SW480 (cell line): Measurements from ENCODE around the gene SFXN3.

ENCODE experiments used
- DNase-seq: peaks from one replicate; pipeline ENCODE4 v3.0.0-alpha.2; 2016; ENCODE audit warnings: low spot score

Gene SFXN3

GRCh38 chr10:101076630-101077029 lies 45.6 kb downstream of the SFXN3 start:
- DNase-seq, result no peak

- no peak for DNase-seq
Observed at GRCh38 chr10:101079874-101080273, 48.8 kb downstream of the SFXN3 start.

GRCh38 chr10:101080933-101081931 lies 50.2 kb downstream of the SFXN3 start:
- DNase-seq, result no peak

DNA sequence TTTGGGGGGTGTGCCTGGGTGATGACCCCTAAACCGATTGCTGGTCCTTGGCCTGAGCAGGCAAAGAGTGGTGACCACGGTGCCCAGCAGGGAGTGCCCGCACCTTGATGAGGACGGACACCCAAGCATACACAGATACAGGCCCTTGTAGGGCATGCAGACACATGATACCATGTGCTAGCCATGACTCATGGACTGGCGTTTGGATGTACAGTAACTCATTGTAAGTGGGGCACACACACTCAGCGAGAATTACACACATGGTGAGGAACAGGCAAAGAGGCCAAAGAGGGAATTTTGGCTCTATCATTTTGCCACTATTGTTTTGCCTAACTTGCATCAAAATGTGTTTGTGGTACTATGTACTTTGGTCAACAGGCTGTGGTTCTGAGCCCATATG lies 54.8 kb downstream of the SFXN3 start:
- no peak for DNase-seq

DNA sequence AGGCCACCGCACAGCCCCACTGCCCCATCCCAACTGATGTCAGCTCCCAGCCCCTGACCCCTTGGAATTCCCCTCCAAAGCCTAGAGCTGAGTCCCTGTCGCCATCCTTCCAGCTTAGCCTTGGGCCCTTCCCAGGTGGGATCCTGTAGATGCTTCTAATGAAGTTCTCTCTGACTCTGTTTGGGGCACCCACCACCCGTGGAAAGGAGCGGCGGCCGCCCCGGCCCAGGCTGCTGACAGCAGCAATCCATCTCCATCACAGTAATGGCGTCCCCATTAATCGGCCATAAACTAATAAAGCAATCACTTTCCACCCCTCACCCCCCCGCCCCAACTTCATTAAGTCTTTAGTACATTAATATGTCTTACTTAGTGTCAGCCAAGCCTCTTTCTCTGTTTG lies 56.3 kb downstream of the SFXN3 start:
- no peak for DNase-seq

DNA sequence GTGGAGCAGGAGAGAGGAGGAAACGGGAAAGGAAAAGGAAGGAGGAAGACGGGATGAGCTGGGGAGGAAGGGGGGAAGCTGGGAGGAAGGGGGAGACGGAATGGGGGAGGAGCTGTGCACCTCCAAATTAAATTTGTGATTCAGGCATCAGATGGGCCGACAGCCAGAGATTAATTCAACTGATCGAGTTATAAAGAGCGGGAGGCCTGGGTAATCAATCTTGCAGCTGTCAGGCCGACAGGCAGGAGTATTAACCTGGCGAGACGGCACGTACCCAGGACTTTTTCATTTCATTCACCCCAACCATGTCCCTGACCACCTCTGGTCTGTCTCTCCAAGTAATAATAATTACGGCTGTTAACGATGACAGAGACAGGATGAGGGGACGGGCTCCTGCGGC lies 56.9 kb downstream of the SFXN3 start:
- no peak for DNase-seq

GRCh38 chr10:101089520-101090299 lies 58.7 kb downstream of the SFXN3 start:
- DNase-seq, result no peak

- DNase-seq, result no peak
Observed at GRCh38 chr10:101090597-101090996, 59.6 kb downstream of the SFXN3 start.
